SK-N-MC (cell line): ENCODE measurements around the gene C1orf105.

Experiments
- EZH2 ChIP-seq: fragments of 200-600 bp; sonication (generic); IDR thresholded peaks from one replicate; pipeline ENCODE4 v1.6.1; 2017; ENCODE audit warnings: antibody characterized with exemption
- FOXP2 ChIP-seq: optimal IDR thresholded peaks from 2 replicates; pipeline ENCODE3; 2011; ENCODE audit warnings: mild to moderate bottlenecking, moderate library complexity; ENCODE audit not compliant: insufficient read depth; ENCODE audit errors: extremely low read length, control extremely low read depth
- POLR2AphosphoS5 ChIP-seq: IDR thresholded peaks from 2 replicates; pipeline ENCODE4 v1.6.1; 2012; ENCODE audit warnings: mild to moderate bottlenecking, low read depth, low read length, borderline replicate concordance

DNA sequence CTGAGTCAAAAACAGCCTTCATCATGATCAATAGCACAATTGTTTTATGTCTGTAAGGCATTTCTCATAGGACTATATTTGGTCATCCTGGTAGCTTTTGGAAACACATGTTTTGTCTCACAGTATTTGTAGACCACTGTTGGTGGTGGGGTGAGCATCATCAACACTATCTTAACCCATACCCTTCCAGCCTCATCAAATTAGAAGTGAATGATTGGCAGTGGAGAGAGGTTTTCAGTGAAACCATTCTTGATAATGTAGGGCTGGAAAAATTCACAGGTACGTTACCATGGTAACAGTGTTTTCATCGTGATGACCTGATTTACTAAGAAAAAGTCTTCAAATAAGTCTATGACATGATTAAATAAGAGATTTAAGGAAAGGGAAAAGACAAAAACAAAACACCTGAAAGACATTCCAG is 45.3 kb upstream of the C1orf105 start:
- TF ChIP-seq POLR2AphosphoS5: no peak
- no peak for TF ChIP-seq EZH2
- no peak for TF ChIP-seq FOXP2
